MCF 10A (cell line): ENCODE measurements around the gene CACNA2D3. TPM values are rescaled to one million over a fixed set of nuclear protein-coding genes. Genes with fewer than 3 reads are reported as not detected.
A peak's percentile ranks its signal among the peaks of the same experiment; 100 is the strongest.

Source experiments
- BruUV-seq: library from RNA; stranded (reverse); fragments of 400-500 nt; replicated peaks from 2 replicates; lab custom pipeline; 2021; lab: Mats Ljungman, UMichigan
- CTCF ChIA-PET: fragments of 300-600 bp; sonication (Branson Sonifier 250); formaldehyde crosslinking; extraction: SDS; loops from one replicate; lab custom pipeline; 2021; ENCODE audit warnings: antibody characterized with exemption, inconsistent platforms; lab: Yijun Ruan, JAX
- POLR2A ChIA-PET: fragments of 300-600, 350-650 bp; sonication (Branson Sonifier 250); formaldehyde crosslinking; extraction: SDS; loops from one replicate; lab custom pipeline; 2020; ENCODE audit warnings: antibody characterized with exemption, inconsistent platforms; lab: Yijun Ruan, JAX
- DNase-seq: peaks from one replicate; pipeline ENCODE4 v3.0.0-alpha.2; 2018; ENCODE audit not compliant: unreplicated experiment
- H3K27ac Mint-ChIP-seq: one replicate; pipeline ENCODE4 v1.8.0; 2022; ENCODE audit warnings: mild to moderate bottlenecking, low read depth, mixed read lengths; ENCODE audit not compliant: unreplicated experiment
- H3K27me3 Mint-ChIP-seq: one replicate; pipeline ENCODE4 v1.8.0; 2022; ENCODE audit warnings: mixed read lengths; ENCODE audit not compliant: insufficient read depth, unreplicated experiment
- H3K36me3 Mint-ChIP-seq: one replicate; pipeline ENCODE4 v1.8.0; 2022; ENCODE audit warnings: mild to moderate bottlenecking, moderate library complexity, mixed read lengths; ENCODE audit not compliant: insufficient read depth, unreplicated experiment
- H3K4me1 Mint-ChIP-seq: one replicate; pipeline ENCODE4 v1.8.0; 2022; ENCODE audit warnings: mixed read lengths; ENCODE audit not compliant: insufficient read depth, unreplicated experiment
- H3K4me3 Mint-ChIP-seq: one replicate; pipeline ENCODE4 v1.8.0; 2022; ENCODE audit warnings: mild to moderate bottlenecking, moderate library complexity, mixed read lengths; ENCODE audit not compliant: unreplicated experiment
- H3K9me3 Mint-ChIP-seq: one replicate; pipeline ENCODE4 v1.8.0; 2022; ENCODE audit warnings: mixed read lengths; ENCODE audit not compliant: unreplicated experiment
- CTCF ChIP-seq: fragments of 200-600 bp; IDR thresholded peaks from one replicate; pipeline ENCODE4 v1.8.0; 2022; ENCODE audit warnings: antibody characterized with exemption, mild to moderate bottlenecking; ENCODE audit not compliant: unreplicated experiment
- intact Hi-C: fragments of 100-400 bp; cut with micrococcal nuclease; formaldehyde crosslinking; loops from 2 replicates; pipeline ENCODE4 v1.14.1; 2022
- total RNA-seq: library from RNA; stranded (reverse); gene quantifications from 2 replicates; pipeline ENCODE4 v1.2.3, GENCODE V29; 2022

CACNA2D3 gene
- total RNA-seq, 1 experiment from 2014 or later = 2.3 TPM

- H3K27ac Mint-ChIP-seq = no peak overlapping the region
- H3K36me3 Mint-ChIP-seq = no peaks in the 10 kb centered on the region
- intact Hi-C loops = no loop called here
- BruUV-seq = no TSS peak
- no peak for TF ChIP-seq CTCF
- DNase-seq = no peak
- H3K4me3 Mint-ChIP-seq = no peak overlapping the region
- peaks cover 12% of the 10 kb centered on the region for H3K27me3 Mint-ChIP-seq
- CTCF ChIA-PET = no interaction called here
- POLR2A ChIA-PET = no interaction called here
- no peaks in the 10 kb centered on the region for H3K9me3 Mint-ChIP-seq
- H3K4me1 Mint-ChIP-seq = no peaks in the 10 kb centered on the region
Measured at GRCh38 chr3:54134155-54134554, 11.8 kb downstream of the CACNA2D3 start.

GRCh38 chr3:54134713-54135112 lies 12.4 kb downstream of the CACNA2D3 start:
- no peak overlapping the region for H3K4me3 Mint-ChIP-seq

GRCh38 chr3:54137311-54137710 lies 15.0 kb downstream of the CACNA2D3 start:
- H3K9me3 Mint-ChIP-seq = no peaks in the 10 kb centered on the region
- H3K4me1 Mint-ChIP-seq = no peaks in the 10 kb centered on the region
- ChIA-PET POLR2A (no interaction called here), CTCF (no interaction called here)
- H3K27ac Mint-ChIP-seq = no peak overlapping the region
- intact Hi-C loops = no loop called here
- no TSS peak for BruUV-seq
- TF ChIP-seq CTCF = no peak
- no peak overlapping the region for H3K4me3 Mint-ChIP-seq
- no peaks in the 10 kb centered on the region for H3K36me3 Mint-ChIP-seq
- no peak for DNase-seq
- H3K27me3 Mint-ChIP-seq = peaks cover 28% of the 10 kb centered on the region

More at GRCh38 chr3:54134713-54135112, 12.4 kb downstream of the CACNA2D3 start:
- H3K27ac Mint-ChIP-seq = no peak overlapping the region
- H3K36me3 Mint-ChIP-seq = no peaks in the 10 kb centered on the region
- ChIA-PET CTCF (no interaction called here), POLR2A (no interaction called here)
- TF ChIP-seq CTCF = no peak
- DNase-seq = no peak
- H3K27me3 Mint-ChIP-seq = peaks cover 12% of the 10 kb centered on the region
- intact Hi-C loops = no loop called here
- no TSS peak for BruUV-seq
- no peaks in the 10 kb centered on the region for H3K4me1 Mint-ChIP-seq
- no peaks in the 10 kb centered on the region for H3K9me3 Mint-ChIP-seq

GRCh38 chr3:54138937-54139547 lies 16.7 kb downstream of the CACNA2D3 start:
- no peak for TF ChIP-seq CTCF
- H3K4me3 Mint-ChIP-seq = no peak overlapping the region
- BruUV-seq = no TSS peak
- peaks cover 40% of the 10 kb centered on the region for H3K27me3 Mint-ChIP-seq
- H3K4me1 Mint-ChIP-seq = no peaks in the 10 kb centered on the region
- ChIA-PET CTCF (interaction anchor here (0.9 kb wide), 1 partner anchor 16 kb away, joined by 3 read pairs; no protein-coding TSS in a partner anchor), POLR2A (no interaction called here)
- intact Hi-C loops = no loop called here
- H3K36me3 Mint-ChIP-seq = no peaks in the 10 kb centered on the region
- H3K9me3 Mint-ChIP-seq = no peaks in the 10 kb centered on the region
- DNase-seq = peak; percentile 8
- no peak overlapping the region for H3K27ac Mint-ChIP-seq
